C4-2B (cell line): ENCODE data around the gene UBE2B.
"Not testable (repeated sequence)": the region's sequence is repeated elsewhere in the genome, so short reads cannot be mapped to it uniquely, and the experiment has no call there.

Experiments
- H3K27ac ChIP-seq: fragments of 450-650 bp; 2 replicates; pipeline ENCODE4 v1.5.1; 2017
- CTCF ChIP-seq: fragments of 450-650 bp; conservative IDR thresholded peaks from 2 replicates; pipeline ENCODE4 v1.5.1; 2017; ENCODE audit warnings: mild to moderate bottlenecking
- ZFX ChIP-seq: fragments of 450-650 bp; IDR thresholded peaks from 2 replicates; pipeline ENCODE4 v1.6.1; 2017

Gene UBE2B

GRCh38 chr5:134370871-134371833 lies at the start of gene UBE2B:
Gene UBE2B, plus strand, starts transcription at chr5:134371569. Its CDS starts 27 bp downstream, at chr5:134371596.
- no peak for TF ChIP-seq CTCF
- peak; percentile 53 for TF ChIP-seq ZFX
- peak within 1 kb of the TSS; percentile 88 for H3K27ac ChIP-seq

GRCh38 chr5:134327327-134327726 lies 44.0 kb upstream of the UBE2B start:
- no peak for TF ChIP-seq ZFX
- TF ChIP-seq CTCF, result no peak

GRCh38 chr5:134328619-134329018 lies 42.8 kb upstream of the UBE2B start:
- no peak overlapping the region for H3K27ac ChIP-seq
- TF ChIP-seq CTCF (no peak), ZFX (no peak)

More at GRCh38 chr5:134327327-134327726, 44.0 kb upstream of the UBE2B start:
- H3K27ac ChIP-seq, result no peak overlapping the region

- H3K27ac ChIP-seq, result not testable (repeated sequence)
Measured at GRCh38 chr5:134336833-134337232, 34.5 kb upstream of the UBE2B start.

GRCh38 chr5:134343500-134343899 lies 27.9 kb upstream of the UBE2B start:
- not testable (repeated sequence) for H3K27ac ChIP-seq

GRCh38 chr5:134345476-134345875 lies 25.9 kb upstream of the UBE2B start:
- H3K27ac ChIP-seq, result not testable (repeated sequence)

GRCh38 chr5:134345996-134346395 lies 25.4 kb upstream of the UBE2B start:
- TF ChIP-seq ZFX (no peak), CTCF (no peak)

GRCh38 chr5:134349463-134349862 lies 21.9 kb upstream of the UBE2B start:
- TF ChIP-seq ZFX, result no peak
- no peak for TF ChIP-seq CTCF
- no peak overlapping the region for H3K27ac ChIP-seq

More at GRCh38 chr5:134345996-134346395, 25.4 kb upstream of the UBE2B start:
- no peak overlapping the region for H3K27ac ChIP-seq

- TF ChIP-seq ZFX, result no peak
- TF ChIP-seq CTCF, result no peak
- no peak overlapping the region for H3K27ac ChIP-seq
Measured at GRCh38 chr5:134355681-134356080, 15.7 kb upstream of the UBE2B start.
